ENCODE results near the gene CD38.

- TF ChIP-seq CTCF (IDR thresholded peaks at IDR 0.05) (no peak), POLR2A (IDR thresholded peaks at IDR 0.05) (no peak)
Measured at GRCh38 chr4:15774020-15774420, 4.1 kb upstream of the CD38 start.

Measured in body of pancreas (tissue), 4 donors.